GM18870 (cell line): ENCODE data around the gene WBP1.
"Not testable (repeated sequence)": the region's sequence is repeated elsewhere in the genome, so short reads cannot be mapped to it uniquely, and the experiment has no call there.

ENCODE experiments used
- ATAC-seq: cut with Tn5 transposase; IDR thresholded peaks from one replicate; pipeline ENCODE4 v1.9.1; 2021; ENCODE audit warnings: moderate library complexity; ENCODE audit not compliant: unreplicated experiment

Gene WBP1

GRCh38 chr2:74448771-74449170 is 9.5 kb upstream of the WBP1 start:
- no peak for ATAC-seq

- no peak for ATAC-seq
These were observed 7.6 kb upstream of the WBP1 start for GRCh38 chr2:74450570-74451190.

- peak; percentile 53 for ATAC-seq
These were observed 3.4 kb upstream of the WBP1 start, which contains the start of gene INO80B for GRCh38 chr2:74454654-74455511. INO80B (plus strand) TSS chr2:74455087; CDS start chr2:74455117, 30 bp downstream.

- no peak for ATAC-seq
These were observed 1.1 kb upstream of the WBP1 start for GRCh38 chr2:74457129-74457548.

GRCh38 chr2:74457549-74458131 is 598 bp upstream of the WBP1 start:
- ATAC-seq: peak; percentile 16

GRCh38 chr2:74458938-74459363 is 713 bp downstream of the WBP1 start:
- ATAC-seq: no peak

GRCh38 chr2:74459503-74460118 is 1.4 kb downstream of the WBP1 start:
- not testable (repeated sequence) for ATAC-seq

- ATAC-seq: not testable (repeated sequence)
These were observed 1.9 kb downstream of the WBP1 start for GRCh38 chr2:74460187-74460586.

- ATAC-seq: no peak
These were observed 3.2 kb downstream of the WBP1 start for GRCh38 chr2:74461187-74462053.

GRCh38 chr2:74462054-74462785 is 4.0 kb downstream of the WBP1 start:
- ATAC-seq: no peak

GRCh38 chr2:74462786-74463105 is 4.5 kb downstream of the WBP1 start:
- no peak for ATAC-seq

GRCh38 chr2:74464406-74464805 is 6.2 kb downstream of the WBP1 start:
- ATAC-seq: no peak

- not testable (repeated sequence) for ATAC-seq
These were observed 12.5 kb downstream of the WBP1 start for GRCh38 chr2:74470742-74471141.

- no peak for ATAC-seq
These were observed 13.3 kb downstream of the WBP1 start for GRCh38 chr2:74471332-74472065.

- ATAC-seq: peak; percentile 60
These were observed 14.1 kb downstream of the WBP1 start, which contains the start of gene MRPL53 for GRCh38 chr2:74472086-74472944. MRPL53 (minus strand) TSS chr2:74472680; CDS start chr2:74472660, 20 bp downstream.

GRCh38 chr2:74472945-74473258 is 14.7 kb downstream of the WBP1 start:
- no peak for ATAC-seq

GRCh38 chr2:74474481-74474880 is 16.2 kb downstream of the WBP1 start:
- ATAC-seq: no peak

GRCh38 chr2:74474899-74475298 is 16.7 kb downstream of the WBP1 start:
- no peak for ATAC-seq
